Measurements from ENCODE around the gene MED12L.
A peak's percentile ranks its signal among the peaks of the same experiment; 100 is the strongest.

MED12L gene

GRCh38 chr3:151439652-151440125, 354.2 kb downstream of the MED12L start:
- no peaks in the 10 kb centered on the region for H3K79me2 ChIP-seq (ENCODE audit: insufficient read depth, low read depth)
- TF ChIP-seq CTCF (conservative IDR thresholded peaks at IDR 0.05; ENCODE audit: low read depth, low read length), result peak; percentile 90
- H3K4me2 ChIP-seq, result no peak overlapping the region
- H3K27ac ChIP-seq, result no peak overlapping the region
- H2AFZ ChIP-seq (ENCODE audit: low read depth), result no peak overlapping the region
- no peaks in the 10 kb centered on the region for H3K27me3 ChIP-seq (ENCODE audit: insufficient read depth, low read depth)
- peaks cover 31% of the 10 kb centered on the region for H3K4me1 ChIP-seq (ENCODE audit: low read depth, poor library complexity, severe bottlenecking)
- H4K20me1 ChIP-seq (ENCODE audit: insufficient read depth), result no peaks in the 10 kb centered on the region; the same call in 1 of the 2 replicates
- H3K4me3 ChIP-seq (IDR thresholded peaks at IDR 0.05; ENCODE audit: insufficient read depth, low read depth, low read length), result no peak overlapping the region
- H3K36me3 ChIP-seq (ENCODE audit: insufficient read depth), result no peaks in the 10 kb centered on the region
- H3K9ac ChIP-seq, result no peak overlapping the region

DNA sequence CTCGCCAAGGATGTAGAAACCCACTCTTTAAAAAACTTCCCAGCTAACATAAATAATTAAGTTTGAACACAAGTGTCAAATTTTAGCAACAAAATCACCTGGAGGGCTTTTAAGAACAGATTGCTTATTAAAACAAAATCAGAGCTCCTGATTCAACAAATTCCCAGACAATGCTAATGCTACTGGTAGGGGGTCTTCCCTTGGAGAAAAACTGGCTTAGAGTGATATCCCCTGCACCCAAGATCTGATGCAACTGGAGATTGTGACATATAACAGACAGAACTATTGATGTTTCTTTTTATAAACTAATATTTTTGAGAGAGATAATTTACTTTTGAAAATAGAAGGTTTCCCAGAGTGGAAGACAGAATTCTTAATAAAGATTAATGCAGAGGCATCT, 355.5 kb downstream of the MED12L start:
- Histone ChIP-seq H3K79me2 (ENCODE audit: insufficient read depth, low read depth) (no peaks in the 10 kb centered on the region), H2AFZ (ENCODE audit: low read depth) (no peak overlapping the region), H3K27me3 (ENCODE audit: insufficient read depth, low read depth) (no peaks in the 10 kb centered on the region), H4K20me1 (ENCODE audit: insufficient read depth) (no peaks in the 10 kb centered on the region; the same call in 1 of the 2 replicates), H3K4me2 (no peak overlapping the region), H3K4me1 (ENCODE audit: low read depth, poor library complexity, severe bottlenecking) (peaks cover 43% of the 10 kb centered on the region), H3K27ac (no peak overlapping the region), H3K36me3 (ENCODE audit: insufficient read depth) (no peaks in the 10 kb centered on the region), H3K4me3 (IDR thresholded peaks at IDR 0.05; ENCODE audit: insufficient read depth, low read depth, low read length) (no peak overlapping the region), H3K9ac (no peak overlapping the region)
- no peak for TF ChIP-seq CTCF (conservative IDR thresholded peaks at IDR 0.05; ENCODE audit: low read depth, low read length)

DNA sequence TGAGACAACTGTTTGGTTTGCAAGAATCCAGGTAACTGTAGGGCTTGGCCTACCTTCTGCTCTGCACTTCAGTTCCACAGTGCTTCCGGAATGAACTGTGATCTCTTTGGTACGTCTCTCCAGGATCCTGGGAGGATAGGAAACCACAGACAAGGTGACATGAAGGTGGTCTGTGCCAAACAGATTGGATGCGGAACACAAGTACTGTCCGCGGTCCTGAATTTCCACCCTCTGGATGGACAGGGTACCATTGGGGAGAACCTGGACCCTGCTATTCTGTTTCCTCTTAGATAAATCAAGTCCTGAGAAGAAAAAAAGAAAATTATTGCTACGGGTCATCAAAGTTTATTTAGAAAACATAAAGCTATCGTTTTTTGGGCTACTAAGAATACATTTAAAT, 358.1 kb downstream of the MED12L start:
- TF ChIP-seq CTCF (conservative IDR thresholded peaks at IDR 0.05; ENCODE audit: low read depth, low read length), result no peak
- Histone ChIP-seq H3K79me2 (ENCODE audit: insufficient read depth, low read depth) (no peaks in the 10 kb centered on the region), H3K27ac (no peak overlapping the region), H3K4me3 (IDR thresholded peaks at IDR 0.05; ENCODE audit: insufficient read depth, low read depth, low read length) (no peak overlapping the region), H3K36me3 (ENCODE audit: insufficient read depth) (no peaks in the 10 kb centered on the region), H2AFZ (ENCODE audit: low read depth) (no peak overlapping the region), H3K4me1 (ENCODE audit: low read depth, poor library complexity, severe bottlenecking) (peaks cover 59% of the 10 kb centered on the region), H3K4me2 (peak overlapping the region; percentile 65; the same call in 1 of the 2 replicates), H4K20me1 (ENCODE audit: insufficient read depth) (no peaks in the 10 kb centered on the region; the same call in 1 of the 2 replicates), H3K9ac (no peak overlapping the region), H3K27me3 (ENCODE audit: insufficient read depth, low read depth) (no peaks in the 10 kb centered on the region)

GRCh38 chr3:151445273-151446001, 360.0 kb downstream of the MED12L start:
- peak overlapping the region; percentile 56 for H3K4me3 ChIP-seq (IDR thresholded peaks at IDR 0.05; ENCODE audit: insufficient read depth, low read depth, low read length)
- no peak overlapping the region for H3K9ac ChIP-seq
- peak overlapping the region; percentile 20; the same call in 1 of the 2 replicates for H2AFZ ChIP-seq (ENCODE audit: low read depth)
- H3K79me2 ChIP-seq (ENCODE audit: insufficient read depth, low read depth), result no peaks in the 10 kb centered on the region
- H3K4me2 ChIP-seq, result peak overlapping the region; percentile 65
- no peak for TF ChIP-seq CTCF (conservative IDR thresholded peaks at IDR 0.05; ENCODE audit: low read depth, low read length)
- no peaks in the 10 kb centered on the region for H3K27me3 ChIP-seq (ENCODE audit: insufficient read depth, low read depth)
- H3K4me1 ChIP-seq (ENCODE audit: low read depth, poor library complexity, severe bottlenecking), result peaks cover 49% of the 10 kb centered on the region
- no peaks in the 10 kb centered on the region for H4K20me1 ChIP-seq (ENCODE audit: insufficient read depth)
- peak overlapping the region; percentile 69 for H3K27ac ChIP-seq
- no peaks in the 10 kb centered on the region for H3K36me3 ChIP-seq (ENCODE audit: insufficient read depth)
